Peyer's patch (tissue), 4 donors: Measurements from ENCODE around the gene C10orf53. TPM values are rescaled to one million over a fixed set of nuclear protein-coding genes. Genes with fewer than 3 reads are reported as not detected.

ENCODE experiments used
- DNase-seq, 3 donors: peaks; one replicate each; pipeline ENCODE4 v3.0.0-alpha.2; 2017 to 2019
- H3K27ac ChIP-seq, 4 donors: fragments of 200-600 bp; sonication (generic); one replicate each; pipeline ENCODE4 v1.5.1; 2016 to 2019
- H3K27me3 ChIP-seq, 2 donors: fragments of 200-600 bp; sonication (generic); one replicate each; pipeline ENCODE4 v1.5.1; 2019
- H3K36me3 ChIP-seq, 3 donors: fragments of 200-600 bp; sonication (generic); one replicate each; pipeline ENCODE4 v1.5.1; 2016 to 2019
- H3K4me1 ChIP-seq, 4 donors: fragments of 200-600 bp; sonication (generic); one replicate each; pipeline ENCODE4 v1.5.1; 2016 to 2019
- H3K4me3 ChIP-seq, 4 donors: fragments of 200-600 bp; sonication (generic); 1 replicate in 3 of 4; 2 replicates in 1 of 4; pipeline ENCODE4 v1.5.1; 2016 to 2019; ENCODE audit warnings: mild to moderate bottlenecking in 1 of 4
- H3K9me3 ChIP-seq, 4 donors: fragments of 200-600 bp; sonication (generic); one replicate each; pipeline ENCODE4 v1.5.1; 2016 to 2019; ENCODE audit warnings: mild to moderate bottlenecking in 1 of 4
- CTCF ChIP-seq, 6 experiments: fragments of 450-650 bp in 4 of 6; fragments of 200-600 bp in 2 of 6; sonication (generic) in 1 of 6; IDR thresholded peaks; one replicate each; pipeline ENCODE4 v1.5.1; 2017 to 2019; ENCODE audit warnings: antibody characterized with exemption in 6 of 6, mild to moderate bottlenecking in 3 of 6, moderate library complexity in 1 of 6
- POLR2A ChIP-seq, 2 donors: fragments of 450-650 bp; IDR thresholded peaks; one replicate each; pipeline ENCODE4 v1.5.1; 2017; ENCODE audit warnings: antibody characterized with exemption in 2 of 2, mild to moderate bottlenecking in 2 of 2, moderate library complexity in 2 of 2
- total RNA-seq, 4 donors: library from RNA; depleted of rRNA; stranded (reverse); fragments of >200 nt; gene quantifications; one replicate each; pipeline ENCODE4 v1.1.0, GENCODE V29; 2016

C10orf53 gene
- total RNA-seq, 4 donors from 2014 or later = not detected

- H3K4me1 ChIP-seq = peaks cover 0 to 4% (median 0%) of the 10 kb centered on the region in 4 donors
- no peaks in the 10 kb centered on the region for H3K27me3 ChIP-seq
- H3K9me3 ChIP-seq = no peaks in the 10 kb centered on the region
- no peak for TF ChIP-seq POLR2A (IDR thresholded peaks at IDR 0.05)
- TF ChIP-seq CTCF (IDR thresholded peaks at IDR 0.05) = no peak
- H3K27ac ChIP-seq = no peak overlapping the region
- no peaks in the 10 kb centered on the region for H3K36me3 ChIP-seq
- peak in 1 of 3 donors; percentile 23 for DNase-seq
- H3K4me3 ChIP-seq = no peak overlapping the region
Measured at GRCh38 chr10:49651039-49651835, 28.2 kb upstream of the C10orf53 start.

GRCh38 chr10:49651917-49652316, 27.5 kb upstream of the C10orf53 start:
- DNase-seq = no peak
- Histone ChIP-seq H3K27ac (no peak overlapping the region), H3K4me3 (no peak overlapping the region), H3K4me1 (peaks cover 0 to 4% (median 0%) of the 10 kb centered on the region in 4 donors), H3K36me3 (no peaks in the 10 kb centered on the region), H3K27me3 (no peaks in the 10 kb centered on the region), H3K9me3 (no peaks in the 10 kb centered on the region)
- TF ChIP-seq CTCF (IDR thresholded peaks at IDR 0.05) = no peak
- no peak for TF ChIP-seq POLR2A (IDR thresholded peaks at IDR 0.05)

- Histone ChIP-seq H3K4me1 (peaks cover 0 to 4% (median 0%) of the 10 kb centered on the region in 4 donors), H3K27me3 (no peaks in the 10 kb centered on the region), H3K36me3 (no peaks in the 10 kb centered on the region), H3K4me3 (no peak overlapping the region), H3K27ac (no peak overlapping the region), H3K9me3 (no peaks in the 10 kb centered on the region)
- DNase-seq = no peak
- TF ChIP-seq CTCF (IDR thresholded peaks at IDR 0.05) = no peak
- no peak for TF ChIP-seq POLR2A (IDR thresholded peaks at IDR 0.05)
Measured at GRCh38 chr10:49652421-49653272, 26.8 kb upstream of the C10orf53 start.

- TF ChIP-seq POLR2A (IDR thresholded peaks at IDR 0.05) (no peak), CTCF (IDR thresholded peaks at IDR 0.05) (no peak)
- Histone ChIP-seq H3K27ac (no peak overlapping the region), H3K4me3 (no peak overlapping the region), H3K9me3 (no peaks in the 10 kb centered on the region), H3K36me3 (no peaks in the 10 kb centered on the region), H3K4me1 (peaks cover 0 to 4% (median 0%) of the 10 kb centered on the region in 4 donors), H3K27me3 (no peaks in the 10 kb centered on the region)
- DNase-seq = no peak
Measured at GRCh38 chr10:49653273-49653929, 26.1 kb upstream of the C10orf53 start.

DNA sequence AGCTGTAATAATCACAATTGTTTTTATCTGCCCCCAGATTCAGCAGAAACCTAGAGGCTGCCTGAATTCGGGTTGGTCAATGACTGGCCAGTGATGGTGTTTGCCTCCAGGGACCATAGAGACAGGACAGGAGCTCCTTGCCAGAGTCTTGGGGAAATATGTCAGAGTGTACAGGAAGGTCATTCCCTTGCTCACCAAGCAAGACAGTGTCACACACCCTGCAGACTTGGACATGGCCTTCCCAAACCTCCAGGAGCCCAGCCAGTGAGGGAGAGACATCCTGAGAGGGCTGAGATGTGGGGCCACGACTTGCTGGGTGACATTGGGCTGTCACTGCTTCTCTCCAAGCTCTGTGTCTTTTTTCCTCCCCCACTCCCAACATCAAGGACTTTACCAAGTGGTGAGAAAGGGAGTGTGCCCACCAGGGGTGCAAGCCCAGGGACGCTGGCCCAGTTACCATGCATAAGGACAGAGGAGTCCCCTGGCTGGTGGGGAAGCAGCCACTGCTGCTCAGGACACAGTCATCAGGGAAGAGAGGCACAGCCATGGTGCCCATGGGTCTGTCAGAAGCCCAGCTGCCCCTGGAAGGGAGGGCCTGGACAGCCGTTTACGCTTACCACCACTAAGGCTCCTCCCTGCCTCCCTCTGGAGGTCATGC, 25.3 kb upstream of the C10orf53 start:
- H3K9me3 ChIP-seq = no peaks in the 10 kb centered on the region
- no peak for DNase-seq
- H3K27me3 ChIP-seq = no peaks in the 10 kb centered on the region
- H3K36me3 ChIP-seq = no peaks in the 10 kb centered on the region
- no peak overlapping the region for H3K4me3 ChIP-seq
- H3K4me1 ChIP-seq = peaks cover 0 to 4% (median 0%) of the 10 kb centered on the region in 4 donors
- TF ChIP-seq POLR2A (IDR thresholded peaks at IDR 0.05) = no peak
- TF ChIP-seq CTCF (IDR thresholded peaks at IDR 0.05) = no peak
- H3K27ac ChIP-seq = no peak overlapping the region
